ENCODE results near the gene TRMT5. TPM values are rescaled to one million over a fixed set of nuclear protein-coding genes. Genes with fewer than 3 reads are reported as not detected.

The TRMT5 gene
- total RNA-seq, 1 experiment from 2014 or later = 16.3 TPM

DNA sequence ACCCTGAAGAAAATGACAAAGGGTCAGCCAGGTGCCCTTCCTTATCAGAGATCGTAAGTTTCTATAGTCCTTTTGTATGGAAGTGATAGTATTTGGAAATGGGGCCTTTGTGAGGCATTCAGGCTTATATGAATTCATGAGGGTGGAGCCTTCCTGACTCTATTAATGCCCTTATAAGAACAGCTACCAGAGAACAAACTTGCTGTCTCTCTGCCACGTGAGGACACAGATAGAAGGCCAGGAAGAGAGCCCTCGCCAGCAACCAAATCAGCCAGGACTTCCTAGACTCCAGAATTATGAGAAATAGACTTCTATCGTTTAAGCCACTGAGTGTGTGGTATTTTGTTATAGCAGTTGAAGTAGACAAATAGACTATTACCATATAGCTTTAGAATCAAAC lies 36.7 kb downstream of the TRMT5 start:
- ChIA-PET CTCF (no interaction called here), POLR2A (no interaction called here)
- Histone ChIP-seq H3K4me1 (no peaks in the 10 kb centered on the region), H3K36me3 (ENCODE audit: control insufficient read depth, insufficient read depth, low read length) (no peaks in the 10 kb centered on the region), H3K4me3 (ENCODE audit: low read depth, low read length) (no peak overlapping the region), H3K27me3 (replicated peaks; ENCODE audit: control insufficient read depth, insufficient read depth, low read length) (no peaks in the 10 kb centered on the region), H3K9me3 (no peaks in the 10 kb centered on the region)
- TF ChIP-seq, protein P1, sequence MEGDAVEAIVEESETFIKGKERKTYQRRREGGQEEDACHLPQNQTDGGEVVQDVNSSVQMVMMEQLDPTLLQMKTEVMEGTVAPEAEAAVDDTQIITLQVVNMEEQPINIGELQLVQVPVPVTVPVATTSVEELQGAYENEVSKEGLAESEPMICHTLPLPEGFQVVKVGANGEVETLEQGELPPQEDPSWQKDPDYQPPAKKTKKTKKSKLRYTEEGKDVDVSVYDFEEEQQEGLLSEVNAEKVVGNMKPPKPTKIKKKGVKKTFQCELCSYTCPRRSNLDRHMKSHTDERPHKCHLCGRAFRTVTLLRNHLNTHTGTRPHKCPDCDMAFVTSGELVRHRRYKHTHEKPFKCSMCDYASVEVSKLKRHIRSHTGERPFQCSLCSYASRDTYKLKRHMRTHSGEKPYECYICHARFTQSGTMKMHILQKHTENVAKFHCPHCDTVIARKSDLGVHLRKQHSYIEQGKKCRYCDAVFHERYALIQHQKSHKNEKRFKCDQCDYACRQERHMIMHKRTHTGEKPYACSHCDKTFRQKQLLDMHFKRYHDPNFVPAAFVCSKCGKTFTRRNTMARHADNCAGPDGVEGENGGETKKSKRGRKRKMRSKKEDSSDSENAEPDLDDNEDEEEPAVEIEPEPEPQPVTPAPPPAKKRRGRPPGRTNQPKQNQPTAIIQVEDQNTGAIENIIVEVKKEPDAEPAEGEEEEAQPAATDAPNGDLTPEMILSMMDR (IDR thresholded peaks at IDR 0.05; ENCODE audit: insufficient read depth in 1 of 2, low read depth in 1 of 2, low read length in 1 of 2, severe bottlenecking in 1 of 2, unreplicated experiment in 1 of 2) = no peak
- Mint-ChIP-seq H3K36me3 (ENCODE audit: insufficient read depth, unreplicated experiment) (no peaks in the 10 kb centered on the region), H3K27ac (ENCODE audit: unreplicated experiment) (no peak overlapping the region), H3K9me3 (ENCODE audit: unreplicated experiment) (no peaks in the 10 kb centered on the region), H3K27me3 (ENCODE audit: insufficient read depth, unreplicated experiment) (no peaks in the 10 kb centered on the region), H3K4me3 (ENCODE audit: unreplicated experiment) (no peak overlapping the region), H3K4me1 (ENCODE audit: low read depth, unreplicated experiment) (no peaks in the 10 kb centered on the region)
- BruUV-seq (replicated peaks) = no TSS peak
- DNase-seq = no peak
- intact Hi-C loops (cut with micrococcal nuclease; ENCODE audit: unreplicated experiment) = no loop called here

- Histone ChIP-seq H3K9me3 (no peaks in the 10 kb centered on the region), H3K4me1 (no peaks in the 10 kb centered on the region), H3K36me3 (ENCODE audit: control insufficient read depth, insufficient read depth, low read length) (no peaks in the 10 kb centered on the region), H3K4me3 (ENCODE audit: low read depth, low read length) (no peak overlapping the region), H3K27me3 (replicated peaks; ENCODE audit: control insufficient read depth, insufficient read depth, low read length) (no peaks in the 10 kb centered on the region)
- Mint-ChIP-seq H3K9me3 (ENCODE audit: unreplicated experiment) (no peaks in the 10 kb centered on the region), H3K4me3 (ENCODE audit: unreplicated experiment) (no peak overlapping the region), H3K27ac (ENCODE audit: unreplicated experiment) (no peak overlapping the region), H3K36me3 (ENCODE audit: insufficient read depth, unreplicated experiment) (no peaks in the 10 kb centered on the region), H3K27me3 (ENCODE audit: insufficient read depth, unreplicated experiment) (no peaks in the 10 kb centered on the region), H3K4me1 (ENCODE audit: low read depth, unreplicated experiment) (no peaks in the 10 kb centered on the region)
- ChIA-PET CTCF (no interaction called here), POLR2A (no interaction called here)
- TF ChIP-seq, protein P1 (IDR thresholded peaks at IDR 0.05; ENCODE audit: insufficient read depth in 1 of 2, low read depth in 1 of 2, low read length in 1 of 2, severe bottlenecking in 1 of 2, unreplicated experiment in 1 of 2) = no peak
- no TSS peak for BruUV-seq (replicated peaks)
- DNase-seq = no peak
- intact Hi-C loops (cut with micrococcal nuclease; ENCODE audit: unreplicated experiment) = no loop called here
Observed at GRCh38 chr14:60943637-60944032, 37.2 kb downstream of the TRMT5 start.

DNA sequence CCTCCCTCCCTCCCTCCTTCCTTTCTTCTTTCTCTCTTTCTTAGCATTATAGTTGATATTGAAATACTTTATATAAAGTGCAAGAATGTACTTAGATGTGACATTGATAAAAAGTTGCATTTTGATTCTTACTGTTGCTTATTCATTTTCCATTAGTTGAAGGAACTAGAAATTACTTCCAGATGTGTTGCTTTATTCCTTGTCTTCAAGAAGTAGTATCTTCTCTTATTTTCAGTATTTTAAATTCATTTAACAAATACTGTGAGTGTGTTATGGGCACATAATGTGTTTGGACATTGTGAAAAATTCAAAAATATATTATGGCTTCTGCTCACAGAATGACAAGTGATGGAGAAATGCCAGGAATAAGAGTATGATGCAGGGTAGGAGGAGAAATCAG lies 45.6 kb downstream of the TRMT5 start:
- POLR2A ChIA-PET = no interaction called here
- intact Hi-C loops (cut with micrococcal nuclease; ENCODE audit: unreplicated experiment) = no loop called here
- Histone ChIP-seq H3K4me3 (ENCODE audit: low read depth, low read length) (no peak overlapping the region), H3K27me3 (replicated peaks; ENCODE audit: control insufficient read depth, insufficient read depth, low read length) (no peaks in the 10 kb centered on the region), H3K9me3 (no peaks in the 10 kb centered on the region), H3K4me1 (no peaks in the 10 kb centered on the region), H3K36me3 (ENCODE audit: control insufficient read depth, insufficient read depth, low read length) (no peaks in the 10 kb centered on the region)
- no peak overlapping the region for H3K27ac Mint-ChIP-seq (ENCODE audit: unreplicated experiment)
- no TSS peak for BruUV-seq (replicated peaks)
- DNase-seq = no peak
- TF ChIP-seq, protein P1 (IDR thresholded peaks at IDR 0.05; ENCODE audit: insufficient read depth in 1 of 2, low read depth in 1 of 2, low read length in 1 of 2, severe bottlenecking in 1 of 2, unreplicated experiment in 1 of 2) = no peak
- CTCF ChIA-PET = no interaction called here
- no peaks in the 10 kb centered on the region for H3K27me3 Mint-ChIP-seq (ENCODE audit: insufficient read depth, unreplicated experiment)
- no peaks in the 10 kb centered on the region for H3K36me3 Mint-ChIP-seq (ENCODE audit: insufficient read depth, unreplicated experiment)
- H3K4me1 Mint-ChIP-seq (ENCODE audit: low read depth, unreplicated experiment) = peaks cover 7% of the 10 kb centered on the region
- no peaks in the 10 kb centered on the region for H3K9me3 Mint-ChIP-seq (ENCODE audit: unreplicated experiment)
- H3K4me3 Mint-ChIP-seq (ENCODE audit: unreplicated experiment) = no peak overlapping the region

All from Caco-2 (cell line).